GM18858 (cell line): ENCODE data around the gene PAN3.
A peak's percentile ranks its signal among the peaks of the same experiment; 100 is the strongest.
"Not testable (repeated sequence)": the region's sequence is repeated elsewhere in the genome, so short reads cannot be mapped to it uniquely, and the experiment has no call there.

ENCODE experiments used
- ATAC-seq: cut with Tn5 transposase; IDR thresholded peaks from one replicate; pipeline ENCODE4 v1.9.1; 2021; ENCODE audit not compliant: unreplicated experiment

The PAN3 gene

GRCh38 chr13:28131646-28132045 lies 6.7 kb upstream of the PAN3 start:
- no peak for ATAC-seq

- ATAC-seq, result no peak
Measured at GRCh38 chr13:28136916-28137315, 1.4 kb upstream of the PAN3 start.

- no peak for ATAC-seq
Measured at GRCh38 chr13:28137596-28137995, 749 bp upstream of the PAN3 start.

GRCh38 chr13:28138756-28139470 lies 568 bp downstream of the PAN3 start:
- peak; percentile 26 for ATAC-seq

GRCh38 chr13:28140433-28141125 lies 2.2 kb downstream of the PAN3 start:
- ATAC-seq, result no peak

- not testable (repeated sequence) for ATAC-seq
Measured at GRCh38 chr13:28141542-28141941, 3.2 kb downstream of the PAN3 start.

GRCh38 chr13:28145049-28145448 lies 6.7 kb downstream of the PAN3 start:
- ATAC-seq, result no peak

GRCh38 chr13:28147495-28147894 lies 9.2 kb downstream of the PAN3 start:
- no peak for ATAC-seq

- no peak for ATAC-seq
Measured at GRCh38 chr13:28159057-28159456, 20.7 kb downstream of the PAN3 start.

- ATAC-seq, result no peak
Measured at GRCh38 chr13:28161370-28161769, 23.0 kb downstream of the PAN3 start.

GRCh38 chr13:28163587-28163986 lies 25.2 kb downstream of the PAN3 start:
- ATAC-seq, result no peak

- ATAC-seq, result no peak
Measured at GRCh38 chr13:28166257-28166656, 27.9 kb downstream of the PAN3 start.

- ATAC-seq, result no peak
Measured at GRCh38 chr13:28171266-28171665, 32.9 kb downstream of the PAN3 start.

GRCh38 chr13:28172947-28173346 lies 34.6 kb downstream of the PAN3 start:
- ATAC-seq, result no peak

GRCh38 chr13:28173793-28174192 lies 35.4 kb downstream of the PAN3 start:
- ATAC-seq, result no peak

GRCh38 chr13:28177327-28177726 lies 39.0 kb downstream of the PAN3 start:
- ATAC-seq, result no peak

GRCh38 chr13:28177877-28178276 lies 39.5 kb downstream of the PAN3 start:
- no peak for ATAC-seq

- ATAC-seq, result no peak
Measured at GRCh38 chr13:28179974-28180373, 41.6 kb downstream of the PAN3 start.

GRCh38 chr13:28181413-28181812 lies 43.1 kb downstream of the PAN3 start:
- ATAC-seq, result no peak

GRCh38 chr13:28185256-28185655 lies 46.9 kb downstream of the PAN3 start:
- no peak for ATAC-seq

GRCh38 chr13:28199089-28199488 lies 60.7 kb downstream of the PAN3 start:
- no peak for ATAC-seq

- ATAC-seq, result no peak
Measured at GRCh38 chr13:28204043-28204442, 65.7 kb downstream of the PAN3 start.
